Upper lobe of left lung (tissue), 6 donors: ENCODE results near the gene BRAT1. TPM values are rescaled to one million over a fixed set of nuclear protein-coding genes. Genes with fewer than 3 reads are reported as not detected.

ENCODE experiments used
- ATAC-seq, 2 donors: fragments of 200-7000 bp; cut with Tn5 transposase; one replicate each; pipeline ENCODE4 v1.9.1; 2022; ENCODE audit warnings: mild to moderate bottlenecking in 2 of 2, moderate library complexity in 2 of 2; ENCODE audit not compliant: low FRiP score in 2 of 2
- DNase-seq, 2 donors: peaks; one replicate each; pipeline ENCODE4 v3.0.0-alpha.2; 2019 to 2020
- H3K27ac ChIP-seq, 4 donors: fragments of 200-600 bp; sonication (generic); one replicate each; pipeline ENCODE4 v1.5.1; 2016 to 2019
- H3K27me3 ChIP-seq, 4 donors: fragments of 200-600 bp; sonication (generic); one replicate each; pipeline ENCODE4 v1.5.1; 2017 to 2019
- H3K36me3 ChIP-seq, 4 donors: fragments of 200-600 bp; sonication (generic); one replicate each; pipeline ENCODE4 v1.5.1; 2016 to 2019
- H3K4me1 ChIP-seq, 4 donors: fragments of 200-600 bp; sonication (generic); one replicate each; pipeline ENCODE4 v1.5.1; 2018 to 2019
- H3K4me3 ChIP-seq, 4 donors: fragments of 200-600 bp; sonication (generic); one replicate each; pipeline ENCODE4 v1.5.1; 2017 to 2019; ENCODE audit warnings: mild to moderate bottlenecking in 2 of 4, moderate library complexity in 1 of 4
- H3K9me3 ChIP-seq, 4 donors: fragments of 200-600 bp; sonication (generic); one replicate each; pipeline ENCODE4 v1.5.1; 2018 to 2019
- POLR2A ChIP-seq, 4 donors: fragments of 450-650 bp; IDR thresholded peaks; one replicate each; pipeline ENCODE4 v1.5.1; 2016 to 2017; ENCODE audit warnings: antibody characterized with exemption in 4 of 4, mild to moderate bottlenecking in 2 of 4
- POLR2AphosphoS5 ChIP-seq, 2 donors: sonication (generic); formaldehyde crosslinking; IDR thresholded peaks; one replicate each; pipeline ENCODE4 v1.5.1; 2017; ENCODE audit warnings: antibody characterized with exemption in 2 of 2
- WGBS, 2 donors: methylation state at CpG; one replicate each; pipeline ENCODE4 v1.1.5; 2017 to 2018; 5-methylcytosine and 5-hydroxymethylcytosine counted together
- small RNA-seq, 4 donors: library from RNA; depleted of rRNA; stranded (forward); fragments of <200 nt; gene quantifications; one replicate each; pipeline ENCODE3, GENCODE V24; 2016
- total RNA-seq, 6 donors: library from RNA; depleted of rRNA in 4 of 6; stranded (reverse); fragments of >200 nt in 4 of 6; gene quantifications; one replicate each; pipeline versions ENCODE4 v1.1.0 to v1.2.1, GENCODE V29; 2016 to 2021
- donor health status: DM: no; HTN: no; CAD: no; lungs with moderate emphysema.
- donor health status: DM: no; HTN: yes; CAD: no; lungs with severe emphysema.

Gene BRAT1
- total RNA-seq, 6 donors from 2014 or later, result 23.9 to 68.3 (median 31.0) TPM

DNA sequence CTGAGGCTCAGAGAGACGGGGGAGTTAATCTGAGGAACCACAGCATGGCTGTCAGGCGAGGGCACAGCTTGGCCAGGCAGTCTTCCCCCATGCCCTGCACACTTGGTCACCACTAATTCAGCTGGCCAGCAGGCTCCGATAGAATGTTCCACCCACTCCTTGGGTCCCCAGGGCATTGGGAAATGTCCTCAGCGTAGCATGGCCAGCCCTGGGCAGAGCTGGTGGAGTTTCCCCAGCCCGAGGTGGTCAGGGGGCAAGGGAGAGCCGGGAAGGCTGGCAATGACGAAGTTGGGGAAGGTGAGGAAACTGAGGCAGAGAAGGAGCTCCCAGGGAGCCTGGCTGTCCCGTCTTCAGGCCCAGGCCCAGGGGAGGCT, 67.1 kb downstream of the BRAT1 start:
- Histone ChIP-seq H3K4me1 (peaks cover 11 to 26% (median 19%) of the 10 kb centered on the region in 4 donors), H3K36me3 (no peaks in the 10 kb centered on the region), H3K27ac (peak overlapping the region in 3 of 4 donors; percentile 4 to 54 (median 26)), H3K27me3 (no peaks in the 10 kb centered on the region), H3K4me3 (no peak overlapping the region), H3K9me3 (peaks cover 0 to 2% (median under 1%) of the 10 kb centered on the region in 4 donors)
- no peak for DNase-seq
- ATAC-seq, result peak in 1 of 2 donors; percentile 30
- 69 to 74% methylated on average over 8 of the region's 8 CpGs for WGBS, 2 donors
- no peak for TF ChIP-seq POLR2A (IDR thresholded peaks at IDR 0.05)
- TF ChIP-seq POLR2AphosphoS5 (IDR thresholded peaks at IDR 0.05), result peak in 1 of 2 donors; percentile 6

Small RNA genes lying within 50 kb of the gene (small RNA-seq; reads per million reads assigned to genes)
- 0 to 0.11 (median 0.06) reads per million in 4 donors for gene MIR4648

Other genes with a start within 250 kb of the BRAT1 start
- 10 to 100 TPM; 16.0 to 74.3 (median 41.2) TPM for gene SNX8, start 241.1 kb downstream of the BRAT1 start, total RNA-seq
- 100 to 1,000 TPM; 110 to 129 (median 117) TPM for gene EIF3B, start 200.7 kb downstream of the BRAT1 start, total RNA-seq
- 10 to 100 TPM; 10.2 to 35.9 (median 27.8) TPM for gene CHST12, start 151.9 kb downstream of the BRAT1 start, total RNA-seq
- gene GRIFIN, start 79.1 kb downstream of the BRAT1 start, total RNA-seq, result not detected
- gene LFNG, start 35.8 kb downstream of the BRAT1 start, total RNA-seq, result 10 to 100 TPM; 30.6 to 62.9 (median 45.2) TPM
- gene IQCE, start 3.5 kb upstream of the BRAT1 start, total RNA-seq, result 10 to 100 TPM; 18.0 to 51.3 (median 23.9) TPM
- gene TTYH3, start 76.5 kb upstream of the BRAT1 start, total RNA-seq, result 10 to 100 TPM; 16.5 to 69.6 (median 58.1) TPM
- gene AMZ1, start 132.7 kb upstream of the BRAT1 start, total RNA-seq, result 10 to 100 TPM in 1 of 6 donors, 1 to 10 TPM in 3, under 1 TPM in 2; 0.30 to 16.6 (median 5.3) TPM